ENCODE measurements around the gene CACNA1B. TPM values are rescaled to one million over a fixed set of nuclear protein-coding genes. Genes with fewer than 3 reads are reported as not detected.

Gene CACNA1B
- total and polyA plus RNA-seq, 2 donors (not counting 1 experiment from before 2014, with no cell fraction given) = 0.01 to 0.17 TPM

- H3K36me3 ChIP-seq (ENCODE audit: control insufficient read depth, insufficient read depth, low read length) = no peaks in the 10 kb centered on the region
- H3K27me3 ChIP-seq (ENCODE audit: control insufficient read depth, insufficient read depth, low read length) = peaks cover 4% of the 10 kb centered on the region
- H3K4me1 ChIP-seq (ENCODE audit: control insufficient read depth, extremely low read depth, insufficient read depth, low read length) = no peaks in the 10 kb centered on the region
- no peaks in the 10 kb centered on the region for H4K20me1 ChIP-seq (ENCODE audit: control insufficient read depth, extremely low read depth, insufficient read depth, low read length)
- no peak overlapping the region for H3K27ac ChIP-seq (ENCODE audit: insufficient read depth, low read length)
- no peak for DNase-seq (ENCODE audit: low read depth in 2 of 2)
- no peak overlapping the region for H2AFZ ChIP-seq (ENCODE audit: low read length)
- H3K9me3 ChIP-seq (ENCODE audit: control insufficient read depth, insufficient read depth, low read depth, low read length) = no peaks in the 10 kb centered on the region
- no peak overlapping the region for H3K4me3 ChIP-seq (replicated peaks in 1 of 4; ENCODE audit: control extremely low read depth in 1 of 4, insufficient read depth in 1 of 4, low read depth in 3 of 4, low read length in 4 of 4)
- TF ChIP-seq EZH2 (IDR thresholded peaks at IDR 0.05; ENCODE audit: low read length, missing control alignments) = no peak
- TF ChIP-seq CTCF (conservative IDR thresholded peaks at IDR 0.05 in 1 of 2, IDR thresholded peaks at IDR 0.05 in 1 of 2; ENCODE audit: low read depth in 1 of 2, low read length in 2 of 2) = no peak
- H3K4me2 ChIP-seq (ENCODE audit: extremely low read depth, insufficient read depth, low read length) = no peak overlapping the region
- no peaks in the 10 kb centered on the region for H3K79me2 ChIP-seq (ENCODE audit: control insufficient read depth, insufficient read depth, low read length)
- H3K9ac ChIP-seq (ENCODE audit: insufficient read depth, low read length) = no peak overlapping the region
Observed at GRCh38 chr9:138022121-138022741, 144.6 kb downstream of the CACNA1B start.

GRCh38 chr9:138022756-138023393 lies 145.3 kb downstream of the CACNA1B start:
- no peaks in the 10 kb centered on the region for H3K36me3 ChIP-seq (ENCODE audit: control insufficient read depth, insufficient read depth, low read length)
- H3K9ac ChIP-seq (ENCODE audit: insufficient read depth, low read length) = no peak overlapping the region
- no peak overlapping the region for H2AFZ ChIP-seq (ENCODE audit: low read length)
- H3K9me3 ChIP-seq (ENCODE audit: control insufficient read depth, insufficient read depth, low read depth, low read length) = no peaks in the 10 kb centered on the region
- H3K4me2 ChIP-seq (ENCODE audit: extremely low read depth, insufficient read depth, low read length) = no peak overlapping the region
- no peaks in the 10 kb centered on the region for H4K20me1 ChIP-seq (ENCODE audit: control insufficient read depth, extremely low read depth, insufficient read depth, low read length)
- no peak overlapping the region for H3K27ac ChIP-seq (ENCODE audit: insufficient read depth, low read length)
- TF ChIP-seq CTCF (conservative IDR thresholded peaks at IDR 0.05 in 1 of 2, IDR thresholded peaks at IDR 0.05 in 1 of 2; ENCODE audit: low read depth in 1 of 2, low read length in 2 of 2) (no peak), EZH2 (IDR thresholded peaks at IDR 0.05; ENCODE audit: low read length, missing control alignments) (no peak)
- DNase-seq (ENCODE audit: low read depth in 2 of 2) = no peak
- H3K4me1 ChIP-seq (ENCODE audit: control insufficient read depth, extremely low read depth, insufficient read depth, low read length) = no peaks in the 10 kb centered on the region
- no peaks in the 10 kb centered on the region for H3K79me2 ChIP-seq (ENCODE audit: control insufficient read depth, insufficient read depth, low read length)
- H3K27me3 ChIP-seq (ENCODE audit: control insufficient read depth, insufficient read depth, low read length) = peaks cover 4% of the 10 kb centered on the region
- no peak overlapping the region for H3K4me3 ChIP-seq (replicated peaks in 1 of 4; ENCODE audit: control extremely low read depth in 1 of 4, insufficient read depth in 1 of 4, low read depth in 3 of 4, low read length in 4 of 4)

GRCh38 chr9:138023394-138024124 lies 146.0 kb downstream of the CACNA1B start:
- DNase-seq (ENCODE audit: low read depth in 2 of 2) = no peak
- no peaks in the 10 kb centered on the region for H3K4me1 ChIP-seq (ENCODE audit: control insufficient read depth, extremely low read depth, insufficient read depth, low read length)
- H3K9me3 ChIP-seq (ENCODE audit: control insufficient read depth, insufficient read depth, low read depth, low read length) = no peaks in the 10 kb centered on the region
- no peak overlapping the region for H2AFZ ChIP-seq (ENCODE audit: low read length)
- H4K20me1 ChIP-seq (ENCODE audit: control insufficient read depth, extremely low read depth, insufficient read depth, low read length) = no peaks in the 10 kb centered on the region
- no peak overlapping the region for H3K27ac ChIP-seq (ENCODE audit: insufficient read depth, low read length)
- peaks cover 4% of the 10 kb centered on the region for H3K27me3 ChIP-seq (ENCODE audit: control insufficient read depth, insufficient read depth, low read length)
- no peaks in the 10 kb centered on the region for H3K79me2 ChIP-seq (ENCODE audit: control insufficient read depth, insufficient read depth, low read length)
- no peak overlapping the region for H3K9ac ChIP-seq (ENCODE audit: insufficient read depth, low read length)
- H3K4me2 ChIP-seq (ENCODE audit: extremely low read depth, insufficient read depth, low read length) = no peak overlapping the region
- no peak overlapping the region for H3K4me3 ChIP-seq (replicated peaks in 1 of 4; ENCODE audit: control extremely low read depth in 1 of 4, insufficient read depth in 1 of 4, low read depth in 3 of 4, low read length in 4 of 4)
- TF ChIP-seq CTCF (conservative IDR thresholded peaks at IDR 0.05 in 1 of 2, IDR thresholded peaks at IDR 0.05 in 1 of 2; ENCODE audit: low read depth in 1 of 2, low read length in 2 of 2) (no peak), EZH2 (IDR thresholded peaks at IDR 0.05; ENCODE audit: low read length, missing control alignments) (peak; percentile 38)
- H3K36me3 ChIP-seq (ENCODE audit: control insufficient read depth, insufficient read depth, low read length) = no peaks in the 10 kb centered on the region

Measured in fibroblast of lung (primary cell).